ENCODE data around the gene RBSN.

The RBSN gene

DNA sequence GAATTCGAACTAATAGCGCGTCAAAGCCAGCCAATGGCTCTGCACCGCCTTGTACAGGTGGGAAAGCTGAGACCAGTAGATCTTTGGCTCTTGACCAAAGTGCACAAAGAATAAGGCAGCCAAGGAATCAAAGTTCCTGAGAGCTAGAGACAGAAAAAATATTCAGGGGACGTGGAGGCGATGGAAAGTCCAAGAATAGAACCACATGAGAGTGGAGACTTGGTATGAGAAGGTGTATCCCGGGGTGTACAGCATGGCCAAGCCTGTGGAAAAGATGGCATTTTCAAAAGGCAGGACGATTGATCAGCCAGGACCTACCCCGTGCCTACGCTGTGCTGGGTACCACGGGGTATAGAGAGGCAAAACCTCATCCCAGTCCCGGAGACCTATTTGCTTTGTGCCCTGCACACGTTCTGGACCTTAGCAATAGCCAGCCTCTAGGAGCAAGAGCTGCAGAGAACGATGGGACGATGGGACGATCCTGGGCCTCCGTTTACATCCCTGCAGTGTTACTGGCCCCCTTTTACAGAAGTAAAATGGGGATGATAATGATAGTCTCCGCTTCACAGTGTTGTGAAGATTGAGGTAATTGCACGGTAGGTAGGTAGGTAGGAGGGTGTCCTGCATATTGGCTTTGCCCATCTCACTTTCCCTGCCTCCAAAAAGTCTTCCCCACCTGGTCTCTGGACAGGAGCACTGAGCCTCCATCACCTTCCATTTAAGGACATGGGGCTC lies 583 bp upstream of the RBSN start:
- DNase-seq (ENCODE audit: low read depth) = no peak

DNA sequence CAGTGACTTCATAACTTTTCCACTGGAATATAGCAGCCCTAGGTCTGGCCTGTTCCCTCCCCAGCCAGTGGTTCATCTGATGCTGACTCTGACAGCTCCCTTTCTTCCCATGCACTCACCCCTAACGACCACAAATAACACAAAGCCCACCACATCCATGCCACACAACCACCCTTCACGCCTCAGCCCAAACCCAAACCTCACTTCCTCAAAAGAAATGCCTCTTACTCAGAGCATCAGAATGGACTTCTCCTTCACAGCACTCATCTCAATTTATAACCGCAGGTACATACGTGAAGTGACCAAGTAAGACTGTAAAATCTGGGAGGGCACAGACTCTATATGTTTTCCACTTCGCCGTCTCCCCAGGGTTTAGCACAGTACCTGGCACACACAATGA lies 1.1 kb downstream of the RBSN start:
- DNase-seq (ENCODE audit: low read depth) = no peak

GRCh38 chr3:15096046-15096445 lies 2.9 kb downstream of the RBSN start:
- DNase-seq (ENCODE audit: low read depth) = no peak

GRCh38 chr3:15094187-15094875 lies 4.6 kb downstream of the RBSN start:
- DNase-seq (ENCODE audit: low read depth) = no peak

DNA sequence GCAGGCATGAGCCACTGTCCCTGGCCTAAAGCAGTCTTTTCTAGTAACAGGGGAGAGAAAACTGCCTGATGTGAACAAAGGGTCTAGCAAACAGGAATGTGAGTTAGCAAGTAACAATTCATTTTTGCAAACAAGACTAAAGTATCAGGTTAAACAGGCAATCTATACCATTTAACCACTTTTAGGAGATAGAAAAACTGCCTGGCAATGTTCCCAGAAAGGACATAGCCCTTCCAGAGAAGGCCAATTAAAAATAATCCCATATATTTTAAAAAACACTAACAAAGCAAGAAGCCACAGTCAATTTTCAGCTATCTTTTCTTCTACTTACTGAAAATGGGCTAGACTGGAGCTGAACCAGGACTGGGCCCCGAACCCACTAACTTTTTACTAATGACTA lies 6.3 kb downstream of the RBSN start:
- DNase-seq (ENCODE audit: low read depth) = no peak

GRCh38 chr3:15091575-15091974 lies 7.4 kb downstream of the RBSN start:
- no peak for DNase-seq (ENCODE audit: low read depth)

DNA sequence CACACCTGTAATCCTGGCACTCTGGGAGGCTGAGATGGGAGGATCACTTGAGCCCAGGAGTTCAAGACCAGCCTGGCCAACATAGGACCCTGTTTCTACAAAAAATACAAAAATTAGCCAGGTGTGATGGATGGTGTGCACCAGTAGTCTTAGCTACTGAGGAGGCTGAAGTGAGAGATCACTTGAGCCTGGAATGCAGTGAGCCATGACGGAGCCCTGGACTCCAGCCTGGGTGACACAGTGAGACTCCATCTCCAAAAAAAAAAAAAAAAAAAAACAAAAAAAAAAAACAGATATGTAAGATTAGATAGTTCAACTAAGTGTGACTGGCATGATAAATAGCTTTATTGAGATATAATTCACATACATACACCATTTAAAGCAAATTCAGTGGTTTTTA lies 9.7 kb downstream of the RBSN start:
- DNase-seq (ENCODE audit: low read depth) = no peak

- DNase-seq (ENCODE audit: low read depth) = no peak
Observed at GRCh38 chr3:15086699-15087098, 12.2 kb downstream of the RBSN start.

DNA sequence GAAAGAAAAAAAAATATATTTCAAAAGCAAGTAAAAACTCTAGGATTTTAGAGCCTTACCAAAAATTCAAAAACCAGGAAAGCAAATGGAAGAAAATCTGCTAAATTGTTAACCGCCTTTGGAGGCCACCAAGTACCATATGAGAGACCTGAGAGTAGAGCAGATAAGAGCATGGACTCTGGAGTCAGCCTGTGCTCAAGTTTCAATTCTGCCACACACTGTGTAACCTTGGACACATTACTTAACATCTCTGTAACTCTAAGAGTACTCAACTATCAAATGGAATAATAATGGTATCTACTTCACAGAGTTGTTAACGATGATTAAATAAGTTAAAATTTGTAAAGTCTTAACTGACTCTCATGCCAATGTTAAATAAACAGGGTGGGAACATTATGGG lies 12.7 kb downstream of the RBSN start:
- no peak for DNase-seq (ENCODE audit: low read depth)

DNA sequence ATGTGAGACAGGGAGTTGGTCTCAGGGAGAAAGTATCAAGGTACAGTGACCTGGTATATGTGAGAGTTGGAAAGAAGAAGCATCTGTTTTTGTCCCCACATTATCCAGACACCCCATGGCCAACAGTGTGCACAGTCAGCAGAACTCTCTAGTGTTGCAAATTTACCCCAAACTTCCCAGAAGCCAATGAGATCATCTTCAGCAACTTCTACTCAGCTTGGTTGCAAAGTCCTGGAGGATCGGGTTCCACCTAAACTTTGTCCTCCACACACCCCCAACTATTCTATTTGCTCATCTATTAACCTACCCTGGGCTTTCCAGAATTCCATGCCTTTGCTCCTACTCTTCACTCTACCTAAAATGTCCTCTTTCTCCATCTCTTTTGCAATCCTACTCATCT lies 15.7 kb downstream of the RBSN start:
- no peak for DNase-seq (ENCODE audit: low read depth)

- no peak for DNase-seq (ENCODE audit: low read depth)
Observed at GRCh38 chr3:15081960-15082664, 16.8 kb downstream of the RBSN start.

DNA sequence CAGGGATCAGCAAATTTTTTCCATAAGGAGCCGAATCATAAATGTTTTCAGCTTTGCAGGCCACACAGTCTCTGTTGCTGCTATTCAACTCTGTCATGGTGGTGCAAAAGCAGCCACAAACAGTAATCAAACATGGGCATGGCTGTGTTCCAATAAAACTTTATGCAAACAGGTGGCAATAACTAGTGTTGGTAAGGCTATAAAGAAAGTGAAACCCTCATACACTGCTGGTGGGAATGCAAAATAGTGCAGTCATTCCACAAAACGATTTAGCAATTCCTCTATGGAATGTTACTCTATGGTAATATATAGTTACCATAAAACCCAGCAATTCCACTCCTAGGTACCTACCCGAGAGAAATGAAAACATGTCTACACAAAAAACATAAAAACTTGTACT lies 19.9 kb downstream of the RBSN start:
- no peak for DNase-seq (ENCODE audit: low read depth)

DNA sequence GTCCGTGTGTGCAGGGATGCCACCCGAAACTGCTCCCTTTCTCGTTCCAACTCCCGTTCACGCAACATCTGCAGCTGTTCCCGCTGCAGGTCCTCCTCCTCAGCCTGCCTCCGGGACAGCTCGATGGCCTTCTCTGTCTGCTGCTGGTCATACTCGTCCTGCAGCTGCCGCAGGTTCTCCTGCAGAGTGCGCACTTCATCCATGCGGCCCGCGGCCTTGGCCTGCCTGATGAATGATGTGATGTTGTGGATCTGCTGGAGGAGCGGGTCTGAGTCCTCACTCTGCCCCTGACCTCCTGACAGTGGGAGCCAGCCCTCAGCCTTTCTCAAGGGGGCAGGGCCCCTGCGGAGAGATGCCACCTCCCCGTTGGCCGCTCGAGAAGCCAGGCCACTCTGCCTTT lies 24.4 kb downstream of the RBSN start:
- DNase-seq (ENCODE audit: low read depth) = no peak

DNA sequence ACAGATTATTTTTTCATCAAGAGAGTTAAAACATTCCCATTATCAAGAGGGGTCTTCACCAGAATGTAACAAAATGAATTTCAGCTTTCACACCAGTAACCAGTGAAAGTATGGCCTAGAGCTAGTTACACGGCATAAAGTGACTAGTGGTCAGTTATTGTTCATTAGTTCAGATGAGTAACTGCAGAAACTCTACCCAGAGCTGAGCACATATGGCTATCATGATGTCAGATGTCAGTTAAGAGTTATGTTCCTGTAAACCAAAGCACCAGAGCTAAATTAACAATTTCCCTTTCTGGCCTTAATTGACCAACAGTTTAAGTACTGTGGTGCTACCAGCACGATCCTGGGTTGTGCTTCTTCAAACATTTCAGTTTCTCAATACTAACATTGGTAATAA lies 27.2 kb downstream of the RBSN start:
- no peak for DNase-seq (ENCODE audit: low read depth)

DNA sequence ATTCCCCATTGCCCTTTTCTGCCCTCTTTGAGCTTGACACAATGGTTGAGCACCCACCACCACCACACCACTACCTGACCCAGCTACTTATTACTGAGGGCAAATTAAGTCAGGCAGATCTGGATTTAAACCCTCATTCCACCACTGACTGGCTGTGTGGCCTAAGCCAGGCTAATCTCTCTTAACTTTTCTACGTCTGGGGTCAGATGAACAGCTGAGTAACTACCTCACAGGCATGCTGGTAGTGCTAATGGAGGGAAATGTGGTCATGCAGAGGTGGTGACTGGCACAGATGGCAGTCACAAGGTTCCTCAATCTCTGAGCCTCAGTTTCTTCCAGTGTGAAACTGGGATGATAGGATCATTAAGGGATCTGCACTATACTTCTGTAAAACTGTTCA lies 29.5 kb downstream of the RBSN start:
- DNase-seq (ENCODE audit: low read depth) = no peak

- DNase-seq (ENCODE audit: low read depth) = no peak
Observed at GRCh38 chr3:15066467-15066866, 32.5 kb downstream of the RBSN start.

GRCh38 chr3:15065550-15066007 lies 33.4 kb downstream of the RBSN start:
- no peak for DNase-seq (ENCODE audit: low read depth)

DNA sequence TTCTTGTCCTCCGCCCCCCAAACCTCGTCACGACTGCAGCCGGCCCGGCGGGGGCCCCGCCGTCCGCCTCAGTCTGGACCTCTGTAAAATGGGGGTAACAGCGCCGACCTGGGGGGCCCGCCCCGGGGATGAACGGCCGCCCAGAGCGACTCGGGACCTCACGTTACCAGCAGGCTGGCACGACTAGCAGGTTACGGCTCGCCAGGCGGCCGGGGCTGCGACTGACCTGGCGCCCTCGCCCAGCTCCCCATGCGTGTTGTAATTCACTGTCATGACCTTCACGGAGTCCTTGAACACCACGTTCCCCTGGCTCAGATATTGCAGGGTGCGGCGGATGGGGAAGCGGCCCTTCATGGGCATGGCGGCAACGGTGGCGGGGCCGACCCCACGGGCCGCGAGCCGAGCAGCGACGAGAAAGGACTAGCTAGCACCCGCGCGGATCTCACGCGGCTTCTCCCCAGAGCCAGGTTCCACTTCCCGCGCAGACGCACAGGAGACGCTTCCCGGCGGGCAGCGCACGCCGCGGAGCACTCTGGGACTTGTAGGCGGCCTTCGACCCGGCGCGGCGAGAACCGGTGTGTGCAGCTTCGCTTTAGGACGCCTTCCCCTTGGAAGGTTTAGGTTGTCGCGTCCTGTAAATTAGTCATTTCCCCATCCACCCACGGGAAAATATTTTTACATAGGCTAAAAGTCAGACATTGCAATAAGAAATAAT lies 34.0 kb downstream of the RBSN start, which contains the start of gene MRPS25:
TSS of gene MRPS25 (minus strand) at position 481 of the 715 bp plus-strand sequence. CDS start at position 360, 121 bp downstream.
- DNase-seq (ENCODE audit: low read depth) = peak; percentile 85

GRCh38 chr3:15064299-15064834 lies 34.6 kb downstream of the RBSN start:
- DNase-seq (ENCODE audit: low read depth) = no peak

GRCh38 chr3:15063656-15064286 lies 35.2 kb downstream of the RBSN start:
- DNase-seq (ENCODE audit: low read depth) = no peak

DNA sequence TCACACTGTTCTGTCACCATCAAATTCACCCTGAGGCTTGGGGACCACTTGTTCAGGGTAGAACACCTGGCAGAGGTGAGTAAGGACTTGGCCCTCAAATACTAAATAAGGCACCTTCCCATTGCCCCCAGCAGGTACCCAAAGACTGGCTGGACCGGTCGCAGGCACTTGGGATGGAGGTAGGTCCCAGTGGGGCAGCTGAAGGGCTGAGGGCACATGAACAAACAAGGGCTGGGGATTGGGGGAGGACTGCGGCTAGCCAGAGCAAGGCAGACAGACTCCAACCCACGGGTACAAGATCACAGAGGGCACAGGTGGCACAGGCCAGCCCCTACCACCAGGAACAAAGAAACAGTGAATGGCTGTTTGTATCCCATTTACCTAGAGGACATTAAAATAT lies 35.7 kb downstream of the RBSN start:
- DNase-seq (ENCODE audit: low read depth) = no peak

- DNase-seq (ENCODE audit: low read depth) = no peak
Observed at GRCh38 chr3:15060029-15060428, 38.9 kb downstream of the RBSN start.

Measured in activated T-cell treated with anti-CD3 and anti-CD28 coated beads for 24 hours (primary cell).